IMR-90 (cell line): Measurements from ENCODE around the gene OBP2B. TPM values are rescaled to one million over a fixed set of nuclear protein-coding genes. Genes with fewer than 3 reads are reported as not detected.

Experiments
- ATAC-seq: fragments of 200-7000 bp; cut with Tn5 transposase; 2 replicates; pipeline ENCODE4 v1.9.1; 2020; ENCODE audit warnings: low read depth, mild to moderate bottlenecking, moderate library complexity
- BruUV-seq: library from RNA; stranded (reverse); fragments of 400-500 nt; replicated peaks from 2 replicates; lab custom pipeline; 2021; lab: Mats Ljungman, UMichigan
- CTCF ChIA-PET: fragments of 300-600 bp; formaldehyde crosslinking; extraction: SDS; loops from one replicate; lab custom pipeline; 2021; ENCODE audit warnings: antibody characterized with exemption; lab: Yijun Ruan, JAX
- POLR2A ChIA-PET: fragments of 300-600 bp; sonication (Branson Sonifier 250); formaldehyde crosslinking; loops from one replicate; lab custom pipeline; 2022; ENCODE audit warnings: antibody characterized with exemption; ENCODE audit not compliant: unreplicated experiment; lab: Charles Lee
- DNase-seq: peaks from one replicate; pipeline ENCODE4 v3.0.0; 2013
- H2AFZ ChIP-seq: replicated peaks from 2 replicates; pipeline ENCODE3; 2013; ENCODE audit warnings: low read length, mild to moderate bottlenecking; ENCODE audit not compliant: poor library complexity
- H2AK5ac ChIP-seq: 2 replicates; pipeline ENCODE4 v1.6.1; 2013; ENCODE audit warnings: low read depth, low read length, inconsistent platforms
- H2AK9ac ChIP-seq: replicated peaks from 2 replicates; pipeline ENCODE3; 2013; ENCODE audit warnings: mild to moderate bottlenecking, low read depth, low read length, moderate library complexity; ENCODE audit not compliant: poor library complexity
- H2BK120ac ChIP-seq: 2 replicates; pipeline ENCODE4 v1.6.1; 2013; ENCODE audit warnings: low read depth, low read length, inconsistent platforms
- H2BK15ac ChIP-seq: 3 replicates; pipeline ENCODE4 v1.6.1; 2013; ENCODE audit warnings: low read depth, low read length, inconsistent platforms
- H2BK20ac ChIP-seq: 2 replicates; pipeline ENCODE4 v1.6.1; 2013; ENCODE audit warnings: low read depth, mild to moderate bottlenecking, inconsistent platforms, low read length, moderate library complexity
- H2BK5ac ChIP-seq: 2 replicates; pipeline ENCODE4 v1.6.1; 2013; ENCODE audit warnings: mild to moderate bottlenecking, low read depth, low read length, inconsistent platforms; ENCODE audit not compliant: poor library complexity, severe bottlenecking
- H3K14ac ChIP-seq: replicated peaks from 2 replicates; pipeline ENCODE4 v1.6.1; 2013; ENCODE audit warnings: low read depth, low read length, inconsistent platforms
- H3K18ac ChIP-seq: 2 replicates; pipeline ENCODE4 v1.6.1; 2013; ENCODE audit warnings: low read depth, low read length, control low read depth
- H3K23ac ChIP-seq: 2 replicates; pipeline ENCODE4 v1.6.1; 2013; ENCODE audit warnings: low read depth, low read length, inconsistent platforms
- H3K27ac ChIP-seq: 2 replicates; pipeline ENCODE4 v1.5.1; 2013; ENCODE audit warnings: mild to moderate bottlenecking, control low read depth, low read length; ENCODE audit not compliant: insufficient read depth
- H3K27me3 ChIP-seq: 2 replicates; pipeline ENCODE4 v1.6.1; 2013; ENCODE audit warnings: low read length; ENCODE audit not compliant: control insufficient read depth, insufficient read depth
- H3K36me3 ChIP-seq: 2 replicates; pipeline ENCODE4 v1.6.1; 2013; ENCODE audit warnings: low read length, mixed read lengths; ENCODE audit not compliant: control insufficient read depth, insufficient read depth
- H3K4ac ChIP-seq: 2 replicates; pipeline ENCODE4 v1.6.1; 2013; ENCODE audit warnings: low read depth, low read length, inconsistent platforms
- H3K4me1 ChIP-seq: 2 replicates; pipeline ENCODE4 v1.6.1; 2013; ENCODE audit warnings: low read length, mixed read lengths; ENCODE audit not compliant: control insufficient read depth, insufficient read depth
- H3K4me2 ChIP-seq: 2 replicates; pipeline ENCODE4 v1.6.1; 2013; ENCODE audit warnings: low read depth, mild to moderate bottlenecking, control low read depth, low read length, moderate library complexity
- H3K4me3 ChIP-seq: 2 replicates; pipeline ENCODE4 v1.5.1; 2013; ENCODE audit warnings: low read depth, mild to moderate bottlenecking, control low read depth, low read length, moderate library complexity; ENCODE audit not compliant: insufficient read depth
- H3K56ac ChIP-seq: 2 replicates; pipeline ENCODE4 v1.6.1; 2013; ENCODE audit warnings: low read length, inconsistent platforms; ENCODE audit not compliant: insufficient read depth; ENCODE audit errors: extremely low read depth
- H3K79me1 ChIP-seq, 2 experiments: 2 replicates each; pipeline ENCODE4 v1.6.1; 2013; ENCODE audit warnings: low read length in 2 of 2, inconsistent platforms in 1 of 2, low read depth in 1 of 2
- H3K9ac ChIP-seq: 2 replicates; pipeline ENCODE4 v1.6.1; 2013; ENCODE audit warnings: low read depth, low read length, control low read depth
- H3K9me1 ChIP-seq: 2 replicates; pipeline ENCODE4 v1.6.1; 2013; ENCODE audit warnings: low read length, inconsistent platforms; ENCODE audit not compliant: insufficient read depth
- H3K9me3 ChIP-seq: 2 replicates; pipeline ENCODE4 v1.6.1; 2013; ENCODE audit warnings: low read length; ENCODE audit not compliant: control insufficient read depth, insufficient read depth
- H4K20me1 ChIP-seq: 2 replicates; pipeline ENCODE4 v1.6.1; 2013; ENCODE audit warnings: low read length, inconsistent platforms; ENCODE audit not compliant: insufficient read depth
- H4K5ac ChIP-seq: 2 replicates; pipeline ENCODE4 v1.6.1; 2013; ENCODE audit warnings: mild to moderate bottlenecking, low read depth, low read length, control low read depth
- H4K8ac ChIP-seq, 2 experiments: 2 replicates each; pipeline ENCODE4 v1.6.1; 2013; ENCODE audit warnings: low read depth in 2 of 2, low read length in 2 of 2, control low read depth in 1 of 2, inconsistent platforms in 1 of 2
- H4K91ac ChIP-seq: 2 replicates; pipeline ENCODE4 v1.6.1; 2013; ENCODE audit warnings: low read depth, low read length, inconsistent platforms; ENCODE audit not compliant: insufficient read depth
- BHLHE40 ChIP-seq: fragments of 150-350 bp; IDR thresholded peaks from 2 replicates; pipeline ENCODE4 v1.6.1; 2016; ENCODE audit warnings: mild to moderate bottlenecking, low read depth, low read length
- CEBPB ChIP-seq: IDR thresholded peaks from 2 replicates; pipeline ENCODE4 v1.6.1; 2012; ENCODE audit warnings: low read depth, low read length, improper control_type of control experiment
- FOS ChIP-seq: fragments of 150-350 bp; IDR thresholded peaks from 2 replicates; pipeline ENCODE4 v1.6.1; 2016; ENCODE audit warnings: low read depth, low read length
- MAFK ChIP-seq: IDR thresholded peaks from 2 replicates; pipeline ENCODE4 v1.6.1; 2012; ENCODE audit warnings: low read depth, low read length, improper control_type of control experiment
- MXI1 ChIP-seq: IDR thresholded peaks from 2 replicates; pipeline ENCODE4 v1.6.1; 2012; ENCODE audit warnings: low read depth, mild to moderate bottlenecking, low read length, moderate library complexity, borderline replicate concordance
- NFE2L2 ChIP-seq: fragments of 150-350 bp; IDR thresholded peaks from 2 replicates; pipeline ENCODE4 v1.6.1; 2016; ENCODE audit warnings: low read depth, mild to moderate bottlenecking, low read length
- POLR2A ChIP-seq: IDR thresholded peaks from 2 replicates; pipeline ENCODE4 v1.6.1; 2012; ENCODE audit warnings: mild to moderate bottlenecking, low read depth, low read length
- SMC3 ChIP-seq: fragments of 150-350 bp; IDR thresholded peaks from 2 replicates; pipeline ENCODE4 v1.6.1; 2016; ENCODE audit warnings: low read depth, mild to moderate bottlenecking, antibody characterized with exemption, low read length, moderate library complexity
- WGBS, 2 experiments: methylation state at CpG; one replicate each; pipeline versions ENCODE4 v1.1.5 to v1.1.7; 2013; ENCODE audit warnings: missing lambda C conversion rate in 2 of 2; ENCODE audit not compliant: insufficient read length in 1 of 2; ENCODE audit errors: extremely low coverage in 2 of 2; 5-methylcytosine and 5-hydroxymethylcytosine counted together
- dilution Hi-C: fragments of 300-500 bp; cut with HindIII; formaldehyde crosslinking; loops from one replicate; pipeline ENCODE4 v1.14.3; 2018; ENCODE audit warnings: low sequenced_read_pairs; ENCODE audit not compliant: unreplicated experiment
- in situ Hi-C: fragments of 300-500 bp; cut with MboI; formaldehyde crosslinking; loops from 3 replicates; pipeline ENCODE4 v1.14.3; 2019; ENCODE audit warnings: low sequenced_read_pairs, inconsistent platforms, mixed read lengths
- intact Hi-C: fragments of 100-400 bp; cut with micrococcal nuclease; formaldehyde crosslinking; loops from 2 replicates; pipeline ENCODE4 v1.10.0; 2022
- polyA plus RNA-seq, 3 experiments: library from polyadenylated mRNA; depleted of rRNA; stranded (reverse); fragments of >200 nt; gene quantifications; 2 replicates each; pipeline ENCODE4 v1.2.3, GENCODE V29; 2012; ENCODE audit warnings: low replicate concordance in 1 of 3
- total RNA-seq: library from RNA; depleted of rRNA; stranded (reverse); fragments of >200 nt; gene quantifications from 2 replicates; pipeline ENCODE4 v1.2.3, GENCODE V29; 2012
- TF ChIP-seq, protein P1 (sequence below): fragments of 150-350 bp; IDR thresholded peaks from 2 replicates; pipeline ENCODE4 v1.6.1; 2016; ENCODE audit warnings: low read depth, mild to moderate bottlenecking, low read length, moderate library complexity, borderline replicate concordance
- TF ChIP-seq, protein P2 (sequence below): fragments of 150-350 bp; IDR thresholded peaks from 2 replicates; pipeline ENCODE4 v1.6.1; 2017; ENCODE audit warnings: mild to moderate bottlenecking, antibody characterized with exemption, low read length, low read depth
- TF ChIP-seq, protein P3 (sequence below): conservative IDR thresholded peaks from 2 replicates; pipeline ENCODE4 v1.5.1; 2012; ENCODE audit warnings: mild to moderate bottlenecking, low read depth, low read length, improper control_type of control experiment

Gene OBP2B
- total and polyA plus RNA-seq, 2 of the 4 experiments (the other 2 are of a cell fraction): not detected

DNA sequence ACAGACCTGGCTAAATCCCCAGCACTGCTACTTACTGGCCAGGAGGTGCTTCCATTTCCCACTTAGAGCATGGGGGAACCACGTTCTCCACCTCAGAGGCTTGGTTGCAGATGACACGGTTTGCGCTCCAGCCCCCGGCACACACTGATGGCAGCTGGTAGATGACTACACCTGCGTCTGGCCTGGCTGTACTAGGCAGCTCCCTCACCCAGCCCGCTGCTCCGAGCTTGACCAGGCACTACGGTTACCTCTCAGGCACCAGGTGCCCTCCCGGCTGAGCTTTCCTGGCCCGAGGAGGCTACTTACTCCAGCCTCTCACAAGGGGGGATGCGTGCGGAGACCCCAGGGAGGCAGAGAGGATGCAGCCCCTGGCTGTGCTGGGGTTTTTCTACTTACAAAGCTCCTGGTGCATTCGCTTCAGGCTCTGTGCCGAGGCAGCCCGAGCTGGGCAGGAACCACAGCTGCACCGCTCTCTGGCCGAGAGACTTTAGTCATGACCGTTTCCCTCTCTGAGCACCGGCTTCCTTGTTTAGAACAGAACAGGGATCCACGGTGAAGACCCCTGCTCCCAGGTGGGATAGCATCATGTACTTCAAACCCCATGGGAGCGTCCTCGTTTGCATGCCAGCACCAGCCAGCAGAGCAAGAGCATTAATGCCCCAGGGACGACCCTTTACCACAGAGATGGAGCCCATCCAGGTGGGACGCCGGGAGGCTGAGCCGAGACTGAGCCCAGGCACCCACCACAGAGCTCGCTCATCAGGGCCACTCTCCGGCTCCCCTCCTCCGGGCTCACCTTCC lies 37.7 kb downstream of the OBP2B start:
- no peak overlapping the region for H3K56ac ChIP-seq
- in situ Hi-C loops (no loop called here), dilution Hi-C loops (no loop called here), intact Hi-C loops (no loop called here)
- WGBS, 2 experiments: 73% methylated on average over 17 of the region's 29 CpGs; no CpG with 5 or more reads in 1 of the 2 experiments
- BruUV-seq: no TSS peak
- H3K36me3 ChIP-seq: no peaks in the 10 kb centered on the region
- H3K9me1 ChIP-seq: no peaks in the 10 kb centered on the region
- no peak overlapping the region for H4K8ac ChIP-seq
- no peak overlapping the region for H3K23ac ChIP-seq
- peaks cover 38% of the 10 kb centered on the region for H3K27me3 ChIP-seq
- no peak overlapping the region for H2AK5ac ChIP-seq
- H3K27ac ChIP-seq: no peak overlapping the region
- no peak for TF ChIP-seq POLR2A
- no peak for TF ChIP-seq SMC3
- no peak for TF ChIP-seq NFE2L2
- no peak for TF ChIP-seq CEBPB
- TF ChIP-seq, protein P1, sequence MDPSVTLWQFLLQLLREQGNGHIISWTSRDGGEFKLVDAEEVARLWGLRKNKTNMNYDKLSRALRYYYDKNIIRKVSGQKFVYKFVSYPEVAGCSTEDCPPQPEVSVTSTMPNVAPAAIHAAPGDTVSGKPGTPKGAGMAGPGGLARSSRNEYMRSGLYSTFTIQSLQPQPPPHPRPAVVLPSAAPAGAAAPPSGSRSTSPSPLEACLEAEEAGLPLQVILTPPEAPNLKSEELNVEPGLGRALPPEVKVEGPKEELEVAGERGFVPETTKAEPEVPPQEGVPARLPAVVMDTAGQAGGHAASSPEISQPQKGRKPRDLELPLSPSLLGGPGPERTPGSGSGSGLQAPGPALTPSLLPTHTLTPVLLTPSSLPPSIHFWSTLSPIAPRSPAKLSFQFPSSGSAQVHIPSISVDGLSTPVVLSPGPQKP: no peak
- no peak for TF ChIP-seq BHLHE40
- TF ChIP-seq MAFK: no peak
- TF ChIP-seq, protein P2, sequence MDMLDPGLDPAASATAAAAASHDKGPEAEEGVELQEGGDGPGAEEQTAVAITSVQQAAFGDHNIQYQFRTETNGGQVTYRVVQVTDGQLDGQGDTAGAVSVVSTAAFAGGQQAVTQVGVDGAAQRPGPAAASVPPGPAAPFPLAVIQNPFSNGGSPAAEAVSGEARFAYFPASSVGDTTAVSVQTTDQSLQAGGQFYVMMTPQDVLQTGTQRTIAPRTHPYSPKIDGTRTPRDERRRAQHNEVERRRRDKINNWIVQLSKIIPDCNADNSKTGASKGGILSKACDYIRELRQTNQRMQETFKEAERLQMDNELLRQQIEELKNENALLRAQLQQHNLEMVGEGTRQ: no peak
- no peak for TF ChIP-seq MXI1
- no peak for TF ChIP-seq FOS
- TF ChIP-seq, protein P3, sequence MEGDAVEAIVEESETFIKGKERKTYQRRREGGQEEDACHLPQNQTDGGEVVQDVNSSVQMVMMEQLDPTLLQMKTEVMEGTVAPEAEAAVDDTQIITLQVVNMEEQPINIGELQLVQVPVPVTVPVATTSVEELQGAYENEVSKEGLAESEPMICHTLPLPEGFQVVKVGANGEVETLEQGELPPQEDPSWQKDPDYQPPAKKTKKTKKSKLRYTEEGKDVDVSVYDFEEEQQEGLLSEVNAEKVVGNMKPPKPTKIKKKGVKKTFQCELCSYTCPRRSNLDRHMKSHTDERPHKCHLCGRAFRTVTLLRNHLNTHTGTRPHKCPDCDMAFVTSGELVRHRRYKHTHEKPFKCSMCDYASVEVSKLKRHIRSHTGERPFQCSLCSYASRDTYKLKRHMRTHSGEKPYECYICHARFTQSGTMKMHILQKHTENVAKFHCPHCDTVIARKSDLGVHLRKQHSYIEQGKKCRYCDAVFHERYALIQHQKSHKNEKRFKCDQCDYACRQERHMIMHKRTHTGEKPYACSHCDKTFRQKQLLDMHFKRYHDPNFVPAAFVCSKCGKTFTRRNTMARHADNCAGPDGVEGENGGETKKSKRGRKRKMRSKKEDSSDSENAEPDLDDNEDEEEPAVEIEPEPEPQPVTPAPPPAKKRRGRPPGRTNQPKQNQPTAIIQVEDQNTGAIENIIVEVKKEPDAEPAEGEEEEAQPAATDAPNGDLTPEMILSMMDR: no peak
- H3K4me1 ChIP-seq: no peaks in the 10 kb centered on the region
- H3K4me3 ChIP-seq: no peak overlapping the region
- no peak for ATAC-seq
- H3K4me2 ChIP-seq: no peak overlapping the region
- H4K91ac ChIP-seq: no peak overlapping the region
- no peaks in the 10 kb centered on the region; the same call in 1 of the 2 replicates for H4K20me1 ChIP-seq
- no peak overlapping the region for H3K18ac ChIP-seq
- H2BK15ac ChIP-seq: no peak overlapping the region
- H2BK120ac ChIP-seq: no peak overlapping the region
- no peak overlapping the region for H2BK5ac ChIP-seq
- H3K14ac ChIP-seq: no peak overlapping the region
- no peak overlapping the region for H2BK20ac ChIP-seq
- no peak for DNase-seq
- CTCF ChIA-PET: no interaction called here
- no peak overlapping the region for H4K5ac ChIP-seq
- no peak overlapping the region for H3K9ac ChIP-seq
- H3K9me3 ChIP-seq: no peaks in the 10 kb centered on the region
- H3K4ac ChIP-seq: no peak overlapping the region
- H3K79me1 ChIP-seq: no peaks in the 10 kb centered on the region
- H2AFZ ChIP-seq: peak overlapping the region; percentile 7
- no peak overlapping the region for H2AK9ac ChIP-seq
- POLR2A ChIA-PET: no interaction called here
